HepG2 (cell line): ENCODE data around the gene SUSD3. TPM values are rescaled to one million over a fixed set of nuclear protein-coding genes. Genes with fewer than 3 reads are reported as not detected.

ENCODE experiments used
- ARNT2 ChIP-seq: sonication (generic); formaldehyde crosslinking; IDR thresholded peaks from 2 replicates; pipeline ENCODE4 v1.8.0; 2022; ENCODE audit warnings: mild to moderate bottlenecking, low read depth, missing genetic modification reagents, moderate library complexity
- ATM ChIP-seq: fragments of 450-650 bp; IDR thresholded peaks from 2 replicates; pipeline ENCODE4 v1.7.1; 2017; ENCODE audit warnings: mild to moderate bottlenecking, borderline replicate concordance
- GATA4 ChIP-seq: sonication (generic); IDR thresholded peaks from 2 replicates; pipeline ENCODE4 v1.6.1; 2016; ENCODE audit warnings: antibody characterized with exemption, low read depth, borderline replicate concordance
- HIVEP1 ChIP-seq: sonication (generic); formaldehyde crosslinking; IDR thresholded peaks from 2 replicates; pipeline ENCODE4 v1.4.0; 2020; ENCODE audit warnings: mild to moderate bottlenecking, missing genetic modification reagents
- HOXA3 ChIP-seq: sonication (generic); formaldehyde crosslinking; IDR thresholded peaks from 2 replicates; pipeline ENCODE4 v1.5.0; 2020; ENCODE audit warnings: missing genetic modification reagents
- KDM3A ChIP-seq: IDR thresholded peaks from 2 replicates; pipeline ENCODE4 v1.6.1; 2018; ENCODE audit warnings: low read depth, missing compliant biosample characterization
- KLF12 ChIP-seq: sonication (generic); formaldehyde crosslinking; IDR thresholded peaks from 2 replicates; pipeline ENCODE4 v1.4.0; 2020; ENCODE audit warnings: missing genetic modification reagents, borderline replicate concordance
- MTA3 ChIP-seq: sonication (generic); formaldehyde crosslinking; IDR thresholded peaks from 2 replicates; pipeline ENCODE4 v1.4.0; 2020; ENCODE audit warnings: missing genetic modification reagents
- PAXIP1 ChIP-seq: sonication (generic); formaldehyde crosslinking; conservative IDR thresholded peaks from 2 replicates; pipeline ENCODE4 v1.4.0; 2020; ENCODE audit warnings: mild to moderate bottlenecking, missing genetic modification reagents, moderate library complexity
- PHF20 ChIP-seq: sonication (generic); formaldehyde crosslinking; IDR thresholded peaks from 2 replicates; pipeline ENCODE4 v1.5.0; 2020; ENCODE audit warnings: mild to moderate bottlenecking, missing genetic modification reagents
- POLR2G ChIP-seq: fragments of 200-400 bp; formaldehyde crosslinking; IDR thresholded peaks from 2 replicates; pipeline ENCODE4 v1.6.1; 2018; ENCODE audit warnings: mild to moderate bottlenecking, low read depth, low read length, moderate library complexity
- RBFOX2 ChIP-seq: fragments of 200-400 bp; formaldehyde crosslinking; IDR thresholded peaks from 2 replicates; pipeline ENCODE4 v1.6.1; 2017; ENCODE audit warnings: low read depth, mild to moderate bottlenecking, low read length
- SOX6 ChIP-seq, 2 experiments: fragments of 450-650 bp in 1 of 2; sonication (generic) in 1 of 2; formaldehyde crosslinking in 1 of 2; IDR thresholded peaks; 2 replicates each; pipeline versions ENCODE4 v1.4.0 to v1.6.1; 2017 to 2020; ENCODE audit warnings: antibody characterized with exemption in 1 of 2, mild to moderate bottlenecking in 1 of 2, missing genetic modification reagents in 1 of 2
- ZNF230 ChIP-seq: sonication (generic); formaldehyde crosslinking; IDR thresholded peaks from 2 replicates; pipeline ENCODE4 v1.4.0; 2020; ENCODE audit warnings: mild to moderate bottlenecking, missing genetic modification reagents
- ZNF543 ChIP-seq: sonication (generic); formaldehyde crosslinking; IDR thresholded peaks from 2 replicates; pipeline ENCODE4 v1.4.0; 2020; ENCODE audit warnings: mild to moderate bottlenecking, missing genetic modification reagents
- polyA plus RNA-seq, 8 experiments: library from polyadenylated mRNA; depleted of rRNA in 3 of 8; stranded (reverse) in 7 of 8; unstranded in 1 of 8; fragments of >200 nt; fragmentation: Illumina TruSeq in 4 of 8; extraction: Trizol in 4 of 8; gene quantifications; 2 replicates each; pipeline versions ENCODE4 v1.2.1 to v1.2.3, GENCODE V29; 2011 to 2016; ENCODE audit warnings: low read depth in 4 of 8, missing spikeins in 1 of 8, mixed read lengths in 1 of 8; ENCODE audit not compliant: insufficient read depth in 1 of 8
- total RNA-seq, 5 experiments: library from RNA; depleted of rRNA; stranded (reverse); fragments of >200 nt; fragmentation: Illumina TruSeq; extraction: Trizol; gene quantifications; 2 replicates each; pipeline ENCODE4 v1.2.3, GENCODE V29; 2016; ENCODE audit warnings: low read depth in 1 of 5
- TF ChIP-seq, protein P1 (sequence below), 2 experiments: sonication (generic) in 1 of 2; formaldehyde crosslinking in 1 of 2; IDR thresholded peaks; 2 replicates each; pipeline versions ENCODE4 v1.4.0 to v1.6.1; 2016 to 2020; ENCODE audit warnings: borderline replicate concordance in 1 of 2, low read depth in 1 of 2, mild to moderate bottlenecking in 1 of 2, missing genetic modification reagents in 1 of 2
- TF ChIP-seq, protein P2 (sequence below): IDR thresholded peaks from 2 replicates; pipeline ENCODE4 v1.6.1; 2016; ENCODE audit warnings: missing compliant biosample characterization, missing genetic modification reagents, borderline replicate concordance

Gene SUSD3
- total and polyA plus RNA-seq, 2 of the 13 experiments (the other 11 are each of a cell fraction or from before 2014, with no cell fraction given), result 7.0 to 9.1 TPM

GRCh38 chr9:93095205-93096130 lies 37.0 kb downstream of the SUSD3 start (continued):
- TF ChIP-seq, protein P1, sequence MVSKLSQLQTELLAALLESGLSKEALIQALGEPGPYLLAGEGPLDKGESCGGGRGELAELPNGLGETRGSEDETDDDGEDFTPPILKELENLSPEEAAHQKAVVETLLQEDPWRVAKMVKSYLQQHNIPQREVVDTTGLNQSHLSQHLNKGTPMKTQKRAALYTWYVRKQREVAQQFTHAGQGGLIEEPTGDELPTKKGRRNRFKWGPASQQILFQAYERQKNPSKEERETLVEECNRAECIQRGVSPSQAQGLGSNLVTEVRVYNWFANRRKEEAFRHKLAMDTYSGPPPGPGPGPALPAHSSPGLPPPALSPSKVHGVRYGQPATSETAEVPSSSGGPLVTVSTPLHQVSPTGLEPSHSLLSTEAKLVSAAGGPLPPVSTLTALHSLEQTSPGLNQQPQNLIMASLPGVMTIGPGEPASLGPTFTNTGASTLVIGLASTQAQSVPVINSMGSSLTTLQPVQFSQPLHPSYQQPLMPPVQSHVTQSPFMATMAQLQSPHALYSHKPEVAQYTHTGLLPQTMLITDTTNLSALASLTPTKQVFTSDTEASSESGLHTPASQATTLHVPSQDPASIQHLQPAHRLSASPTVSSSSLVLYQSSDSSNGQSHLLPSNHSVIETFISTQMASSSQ (IDR thresholded peaks at IDR 0.05; ENCODE audit: low read depth), result no peak
- TF ChIP-seq, protein P1 (CRISPR knock-in tag; IDR thresholded peaks at IDR 0.05; ENCODE audit: borderline replicate concordance), result peak; percentile 50; the same call in 1 of the 2 replicates
- TF ChIP-seq SOX6 (IDR thresholded peaks at IDR 0.05), result no peak
- TF ChIP-seq SOX6 (CRISPR knock-in tag; IDR thresholded peaks at IDR 0.05), result peak; percentile 31; the same call in 1 of the 2 replicates
- TF ChIP-seq ZNF230, result peak; percentile 9; the same call in 1 of the 2 replicates
- TF ChIP-seq PAXIP1 (CRISPR knock-in tag), result peak; percentile 78
- TF ChIP-seq RBFOX2, result peak; percentile 88
- TF ChIP-seq ZNF543 (CRISPR knock-in tag), result no peak; the same call in 1 of the 2 replicates
- TF ChIP-seq KLF12 (CRISPR knock-in tag), result peak; percentile 69; the same call in 1 of the 2 replicates
- TF ChIP-seq PHF20 (CRISPR knock-in tag), result peak; percentile 64
- no peak for TF ChIP-seq MTA3
- TF ChIP-seq, protein P2, sequence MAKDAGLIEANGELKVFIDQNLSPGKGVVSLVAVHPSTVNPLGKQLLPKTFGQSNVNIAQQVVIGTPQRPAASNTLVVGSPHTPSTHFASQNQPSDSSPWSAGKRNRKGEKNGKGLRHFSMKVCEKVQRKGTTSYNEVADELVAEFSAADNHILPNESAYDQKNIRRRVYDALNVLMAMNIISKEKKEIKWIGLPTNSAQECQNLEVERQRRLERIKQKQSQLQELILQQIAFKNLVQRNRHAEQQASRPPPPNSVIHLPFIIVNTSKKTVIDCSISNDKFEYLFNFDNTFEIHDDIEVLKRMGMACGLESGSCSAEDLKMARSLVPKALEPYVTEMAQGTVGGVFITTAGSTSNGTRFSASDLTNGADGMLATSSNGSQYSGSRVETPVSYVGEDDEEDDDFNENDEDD (CRISPR knock-in tag), result peak; percentile 51; the same call in 1 of the 2 replicates
- peak; percentile 32; the same call in 1 of the 2 replicates for TF ChIP-seq HOXA3 (CRISPR knock-in tag)
- TF ChIP-seq ATM, result no peak
- TF ChIP-seq POLR2G, result peak; percentile 82
- no peak for TF ChIP-seq HIVEP1 (CRISPR knock-in tag)
- peak; percentile 64; the same call in 1 of the 2 replicates for TF ChIP-seq KDM3A
- no peak for TF ChIP-seq GATA4
- peak; percentile 57 for TF ChIP-seq ARNT2 (CRISPR knock-in tag)
